ENCODE results near the gene IRX6. TPM values are rescaled to one million over a fixed set of nuclear protein-coding genes. Genes with fewer than 3 reads are reported as not detected.

The IRX6 gene
- total and polyA plus RNA-seq, 2 of the 4 experiments (the other 2 are of a cell fraction), result not detected

GRCh38 chr16:55282441-55282840, 41.6 kb upstream of the IRX6 start:
- Histone ChIP-seq H4K91ac (ENCODE audit: insufficient read depth, low read depth, low read length) (no peak overlapping the region), H2BK120ac (ENCODE audit: low read depth, low read length) (no peak overlapping the region), H3K14ac (replicated peaks; ENCODE audit: low read depth, low read length) (no peak overlapping the region), H3K4ac (ENCODE audit: low read depth, low read length) (no peak overlapping the region), H3K27ac (ENCODE audit: insufficient read depth, low read length) (no peak overlapping the region), H3K27me3 (ENCODE audit: control insufficient read depth, insufficient read depth, low read length) (no peaks in the 10 kb centered on the region), H2AK9ac (replicated peaks; ENCODE audit: low read depth, low read length, poor library complexity) (no peak overlapping the region), H3K79me1 (ENCODE audit: low read depth in 1 of 2, low read length in 2 of 2) (no peaks in the 10 kb centered on the region), H4K5ac (ENCODE audit: low read depth, low read length) (no peak overlapping the region), H3K36me3 (ENCODE audit: control insufficient read depth, insufficient read depth, low read length) (no peaks in the 10 kb centered on the region), H2AK5ac (ENCODE audit: low read depth, low read length) (no peak overlapping the region), H3K9ac (ENCODE audit: low read depth, low read length) (no peak overlapping the region), H3K4me3 (ENCODE audit: insufficient read depth, low read depth, low read length) (no peak overlapping the region), H2BK20ac (ENCODE audit: low read depth, low read length) (no peak overlapping the region), H2AFZ (replicated peaks; ENCODE audit: low read length, poor library complexity) (no peak overlapping the region), H4K20me1 (ENCODE audit: insufficient read depth, low read length) (no peaks in the 10 kb centered on the region), H2BK15ac (ENCODE audit: low read depth, low read length) (no peak overlapping the region), H4K8ac (ENCODE audit: low read depth in 2 of 2, low read length in 2 of 2) (no peak overlapping the region), H3K18ac (ENCODE audit: low read depth, low read length) (no peak overlapping the region), H3K23ac (ENCODE audit: low read depth, low read length) (no peak overlapping the region), H3K4me2 (ENCODE audit: low read depth, low read length) (no peak overlapping the region), H3K56ac (ENCODE audit: extremely low read depth, insufficient read depth, low read length) (no peak overlapping the region), H2BK5ac (ENCODE audit: low read depth, low read length, poor library complexity, severe bottlenecking) (no peak overlapping the region), H3K4me1 (ENCODE audit: control insufficient read depth, insufficient read depth, low read length) (no peaks in the 10 kb centered on the region), H3K9me1 (ENCODE audit: insufficient read depth, low read length) (no peaks in the 10 kb centered on the region), H3K9me3 (ENCODE audit: control insufficient read depth, insufficient read depth, low read length) (no peaks in the 10 kb centered on the region)
- dilution Hi-C loops (cut with HindIII; ENCODE audit: low sequenced_read_pairs, unreplicated experiment), result no loop called here
- in situ Hi-C loops (cut with MboI; ENCODE audit: low sequenced_read_pairs), result no loop called here
- ChIA-PET POLR2A (ENCODE audit: unreplicated experiment) (no interaction called here), CTCF (no interaction called here)
- TF ChIP-seq SMC3 (IDR thresholded peaks at IDR 0.05; ENCODE audit: low read depth, low read length) (no peak), MXI1 (IDR thresholded peaks at IDR 0.05; ENCODE audit: borderline replicate concordance, low read depth, low read length) (no peak), POLR2A (IDR thresholded peaks at IDR 0.05; ENCODE audit: low read depth, low read length) (no peak), MAFK (IDR thresholded peaks at IDR 0.05; ENCODE audit: low read depth, low read length) (no peak), ELK1 (IDR thresholded peaks at IDR 0.05; ENCODE audit: borderline replicate concordance, low read depth, low read length) (no peak)
- ATAC-seq (ENCODE audit: low read depth) (no peak), DNase-seq (no peak)
- intact Hi-C loops (cut with micrococcal nuclease), result no loop called here
- WGBS, 2 experiments (ENCODE audit: extremely low coverage in 2 of 2, insufficient read length in 1 of 2), result no CpG with 5 or more reads among the region's 1 CpG
- BruUV-seq (replicated peaks), result no TSS peak
